Fibroblast of lung (primary cell): ENCODE results near the gene FOXQ1. TPM values are rescaled to one million over a fixed set of nuclear protein-coding genes. Genes with fewer than 3 reads are reported as not detected.
A peak's percentile ranks its signal among the peaks of the same experiment; 100 is the strongest.

Experiments
- DNase-seq, 2 donors: peaks; one replicate each; pipeline versions ENCODE4 v3.0.0 to v3.0.0-alpha.2; 2010; ENCODE audit warnings: low read depth in 2 of 2
- H2AFZ ChIP-seq: 2 replicates; pipeline ENCODE4 v1.5.1; 2012; ENCODE audit warnings: low read length, control low read depth, inconsistent platforms
- H3K27ac ChIP-seq: 2 replicates; pipeline ENCODE4 v1.5.1; 2011; ENCODE audit warnings: low read length, control low read depth; ENCODE audit not compliant: insufficient read depth
- H3K27me3 ChIP-seq: 2 replicates; pipeline ENCODE4 v1.5.1; 2011; ENCODE audit warnings: mild to moderate bottlenecking, low read length; ENCODE audit not compliant: control insufficient read depth, insufficient read depth
- H3K36me3 ChIP-seq: 2 replicates; pipeline ENCODE4 v1.5.1; 2011; ENCODE audit warnings: low read length; ENCODE audit not compliant: control insufficient read depth, insufficient read depth
- H3K4me1 ChIP-seq: 2 replicates; pipeline ENCODE4 v1.5.1; 2011; ENCODE audit warnings: low read length; ENCODE audit not compliant: control insufficient read depth, insufficient read depth; ENCODE audit errors: extremely low read depth
- H3K4me2 ChIP-seq: 2 replicates; pipeline ENCODE4 v1.5.1; 2011; ENCODE audit warnings: low read length, control low read depth; ENCODE audit not compliant: insufficient read depth; ENCODE audit errors: extremely low read depth
- H3K4me3 ChIP-seq, 4 experiments: fragments of 200-600 bp in 1 of 4; sonication (generic) in 1 of 4; replicated peaks in 1 of 4; 2 replicates each; pipeline ENCODE4 v1.5.1; 2011 to 2016; ENCODE audit warnings: low read length in 4 of 4, low read depth in 3 of 4, mild to moderate bottlenecking in 3 of 4, control low read depth in 2 of 4, inconsistent platforms in 1 of 4, mixed read lengths in 1 of 4; ENCODE audit not compliant: insufficient read depth in 1 of 4; ENCODE audit errors: control extremely low read depth in 1 of 4
- H3K79me2 ChIP-seq: 2 replicates; pipeline ENCODE4 v1.5.1; 2012; ENCODE audit warnings: mild to moderate bottlenecking, low read length, inconsistent platforms; ENCODE audit not compliant: control insufficient read depth, insufficient read depth
- H3K9ac ChIP-seq: 2 replicates; pipeline ENCODE4 v1.5.1; 2011; ENCODE audit warnings: mild to moderate bottlenecking, low read length, control low read depth; ENCODE audit not compliant: insufficient read depth
- H3K9me3 ChIP-seq: 2 replicates; pipeline ENCODE4 v1.5.1; 2012; ENCODE audit warnings: low read depth, low read length; ENCODE audit not compliant: control insufficient read depth, insufficient read depth
- H4K20me1 ChIP-seq: 2 replicates; pipeline ENCODE4 v1.5.1; 2011; ENCODE audit warnings: low read length; ENCODE audit not compliant: control insufficient read depth, insufficient read depth; ENCODE audit errors: extremely low read depth
- CTCF ChIP-seq, 2 donors: IDR thresholded peaks in 1 of 2; conservative IDR thresholded peaks in 1 of 2; 1 replicate in 1 of 2; 2 replicates in 1 of 2; pipeline ENCODE4 v1.5.1; 2011 to 2012; ENCODE audit warnings: low read length in 2 of 2, control low read depth in 1 of 2, inconsistent platforms in 1 of 2, low read depth in 1 of 2, mild to moderate bottlenecking in 1 of 2
- EZH2 ChIP-seq: IDR thresholded peaks from 2 replicates; pipeline ENCODE4 v1.5.1; 2012; ENCODE audit warnings: low read length, control low read depth, mild to moderate bottlenecking; ENCODE audit errors: missing control alignments
- polyA plus RNA-seq, 2 donors: library from polyadenylated mRNA; depleted of rRNA in 1 of 2; stranded (reverse) in 1 of 2; unstranded in 1 of 2; fragments of >200 nt; gene quantifications; 2 replicates each; pipeline ENCODE4 v1.2.1, GENCODE V29; 2011 to 2012; ENCODE audit warnings: missing spikeins in 1 of 2
- total RNA-seq: library from RNA; depleted of rRNA; stranded (reverse); fragments of >200 nt; gene quantifications from 2 replicates; pipeline ENCODE4 v1.2.1, GENCODE V29; 2014

FOXQ1 gene
- total and polyA plus RNA-seq, 2 donors (not counting 1 experiment from before 2014, with no cell fraction given) = 1.8 to 2.0 TPM

GRCh38 chr6:1309366-1309765 is 2.5 kb upstream of the FOXQ1 start:
- Histone ChIP-seq H3K4me3 (no peak overlapping the region), H3K36me3 (no peaks in the 10 kb centered on the region), H3K27me3 (no peaks in the 10 kb centered on the region), H3K79me2 (peaks cover 3% of the 10 kb centered on the region), H2AFZ (no peak overlapping the region), H3K9ac (no peak overlapping the region), H3K27ac (no peak overlapping the region), H3K4me1 (peaks cover 4% of the 10 kb centered on the region), H3K9me3 (no peaks in the 10 kb centered on the region), H3K4me2 (no peak overlapping the region), H4K20me1 (no peaks in the 10 kb centered on the region)
- DNase-seq = no peak
- no peak for TF ChIP-seq EZH2

- Histone ChIP-seq H3K79me2 (peaks cover 3% of the 10 kb centered on the region), H3K4me3 (peak overlapping the region; percentile 28 to 89 (median 64)), H3K27ac (no peak overlapping the region), H3K36me3 (no peaks in the 10 kb centered on the region), H4K20me1 (no peaks in the 10 kb centered on the region), H3K4me1 (peaks cover 4% of the 10 kb centered on the region), H3K4me2 (peak overlapping the region; percentile 79), H3K27me3 (no peaks in the 10 kb centered on the region), H3K9ac (peak overlapping the region; percentile 72), H2AFZ (peak overlapping the region; percentile 53), H3K9me3 (no peaks in the 10 kb centered on the region)
- DNase-seq = no peak
- no peak for TF ChIP-seq CTCF (conservative IDR thresholded peaks at IDR 0.05 in 1 of 2, IDR thresholded peaks at IDR 0.05 in 1 of 2; ENCODE audit: low read depth in 1 of 2, low read length in 2 of 2)
- TF ChIP-seq EZH2 = no peak
These were observed 1.1 kb upstream of the FOXQ1 start for GRCh38 chr6:1310628-1311399.

GRCh38 chr6:1312203-1312472 is 240 bp downstream of the FOXQ1 start:
- Histone ChIP-seq H3K27ac (peak overlapping the region; percentile 6), H4K20me1 (no peaks in the 10 kb centered on the region), H3K36me3 (no peaks in the 10 kb centered on the region), H3K79me2 (peaks cover 3% of the 10 kb centered on the region), H3K9ac (peak overlapping the region; percentile 72), H3K27me3 (no peaks in the 10 kb centered on the region), H3K4me2 (peak overlapping the region; percentile 79), H3K9me3 (no peaks in the 10 kb centered on the region), H2AFZ (peak overlapping the region; percentile 41), H3K4me1 (peaks cover 4% of the 10 kb centered on the region), H3K4me3 (peak overlapping the region; percentile 28 to 89 (median 70))
- no peak for DNase-seq
- TF ChIP-seq CTCF (conservative IDR thresholded peaks at IDR 0.05 in 1 of 2, IDR thresholded peaks at IDR 0.05 in 1 of 2; ENCODE audit: low read depth in 1 of 2, low read length in 2 of 2) = peak in 1 of 2 donors; percentile 3
- no peak for TF ChIP-seq EZH2
